ENCODE measurements around the gene AFTPH. TPM values are rescaled to one million over a fixed set of nuclear protein-coding genes. Genes with fewer than 3 reads are reported as not detected.

AFTPH gene
- total RNA-seq, 1 donor from 2014 or later = 33.4 TPM

GRCh38 chr2:64601034-64601754 is 77.1 kb downstream of the AFTPH start:
- H3K27me3 ChIP-seq = no peaks in the 10 kb centered on the region
- no peaks in the 10 kb centered on the region for H3K9me3 ChIP-seq
- H3K4me1 ChIP-seq = peaks cover 29% of the 10 kb centered on the region
- no peaks in the 10 kb centered on the region for H3K36me3 ChIP-seq
- intact Hi-C loops (cut with DNase I) = no loop called here
- no peak for TF ChIP-seq POLR2AphosphoS5 (IDR thresholded peaks at IDR 0.05; ENCODE audit: insufficient read depth in 1 of 2, low read depth in 1 of 2)
- TF ChIP-seq POLR2A (IDR thresholded peaks at IDR 0.05) = no peak
- no peak for TF ChIP-seq CTCF (IDR thresholded peaks at IDR 0.05)
- DNase-seq (ENCODE audit: extremely low spot score in 2 of 2) = no peak
- no peak overlapping the region for H3K4me3 ChIP-seq
- H3K27ac ChIP-seq = no peak overlapping the region

GRCh38 chr2:64601785-64602391 is 77.8 kb downstream of the AFTPH start:
- Histone ChIP-seq H3K27me3 (no peaks in the 10 kb centered on the region), H3K9me3 (no peaks in the 10 kb centered on the region), H3K36me3 (no peaks in the 10 kb centered on the region), H3K4me1 (peaks cover 35% of the 10 kb centered on the region), H3K27ac (no peak overlapping the region), H3K4me3 (no peak overlapping the region)
- no peak for DNase-seq (ENCODE audit: extremely low spot score in 2 of 2)
- TF ChIP-seq POLR2AphosphoS5 (IDR thresholded peaks at IDR 0.05; ENCODE audit: insufficient read depth in 1 of 2, low read depth in 1 of 2) = no peak
- intact Hi-C loops (cut with DNase I) = no loop called here

- Histone ChIP-seq H3K9me3 (no peaks in the 10 kb centered on the region), H3K36me3 (no peaks in the 10 kb centered on the region), H3K27ac (no peak overlapping the region), H3K4me1 (peaks cover 39% of the 10 kb centered on the region), H3K4me3 (no peak overlapping the region), H3K27me3 (no peaks in the 10 kb centered on the region)
- DNase-seq (ENCODE audit: extremely low spot score in 2 of 2) = no peak
- intact Hi-C loops (cut with DNase I) = no loop called here
- TF ChIP-seq POLR2AphosphoS5 (IDR thresholded peaks at IDR 0.05; ENCODE audit: insufficient read depth in 1 of 2, low read depth in 1 of 2) (no peak), CTCF (IDR thresholded peaks at IDR 0.05) (no peak), POLR2A (IDR thresholded peaks at IDR 0.05) (no peak)
These were observed 78.3 kb downstream of the AFTPH start for GRCh38 chr2:64602436-64602835.

- H3K4me1 ChIP-seq = peaks cover 54% of the 10 kb centered on the region
These were observed 80.0 kb downstream of the AFTPH start for GRCh38 chr2:64604155-64604554.

GRCh38 chr2:64605026-64605471 is 80.9 kb downstream of the AFTPH start:
- Histone ChIP-seq H3K27me3 (no peaks in the 10 kb centered on the region), H3K27ac (peak overlapping the region; percentile 83), H3K9me3 (no peaks in the 10 kb centered on the region), H3K36me3 (no peaks in the 10 kb centered on the region), H3K4me3 (no peak overlapping the region), H3K4me1 (peaks cover 52% of the 10 kb centered on the region)
- no peak for DNase-seq (ENCODE audit: extremely low spot score in 2 of 2)
- TF ChIP-seq POLR2A (IDR thresholded peaks at IDR 0.05) (no peak), POLR2AphosphoS5 (IDR thresholded peaks at IDR 0.05; ENCODE audit: insufficient read depth in 1 of 2, low read depth in 1 of 2) (peak in 1 of 2 donors; percentile 44)
- intact Hi-C loops (cut with DNase I) = no loop called here

More at GRCh38 chr2:64604155-64604554, 80.0 kb downstream of the AFTPH start:
- Histone ChIP-seq H3K36me3 (no peaks in the 10 kb centered on the region), H3K27ac (peak overlapping the region; percentile 41), H3K27me3 (no peaks in the 10 kb centered on the region), H3K4me3 (no peak overlapping the region), H3K9me3 (no peaks in the 10 kb centered on the region)
- no peak for DNase-seq (ENCODE audit: extremely low spot score in 2 of 2)
- intact Hi-C loops (cut with DNase I) = no loop called here
- TF ChIP-seq POLR2A (IDR thresholded peaks at IDR 0.05) (no peak), POLR2AphosphoS5 (IDR thresholded peaks at IDR 0.05; ENCODE audit: insufficient read depth in 1 of 2, low read depth in 1 of 2) (no peak), CTCF (IDR thresholded peaks at IDR 0.05) (no peak)

- intact Hi-C loops (cut with DNase I) = no loop called here
- peaks cover 52% of the 10 kb centered on the region for H3K4me1 ChIP-seq
These were observed 81.9 kb downstream of the AFTPH start for GRCh38 chr2:64605991-64606478.

More at GRCh38 chr2:64605991-64606478, 81.9 kb downstream of the AFTPH start:
- no peaks in the 10 kb centered on the region for H3K36me3 ChIP-seq
- DNase-seq (ENCODE audit: extremely low spot score in 2 of 2) = peak in 1 of 2 donors; percentile 78
- TF ChIP-seq CTCF (IDR thresholded peaks at IDR 0.05) = no peak
- no peak for TF ChIP-seq POLR2AphosphoS5 (IDR thresholded peaks at IDR 0.05; ENCODE audit: insufficient read depth in 1 of 2, low read depth in 1 of 2)
- no peak for TF ChIP-seq POLR2A (IDR thresholded peaks at IDR 0.05)
- no peaks in the 10 kb centered on the region for H3K9me3 ChIP-seq
- H3K27me3 ChIP-seq = no peaks in the 10 kb centered on the region
- H3K27ac ChIP-seq = peak overlapping the region; percentile 83
- no peak overlapping the region for H3K4me3 ChIP-seq

Measured in vagina (tissue), 2 donors.